Retinal pigment epithelial cell (primary cell): ENCODE measurements around the gene TCF7L2.

Experiments
- DNase-seq: peaks from one replicate; pipeline ENCODE4 v3.0.0-alpha.2; 2010; ENCODE audit warnings: low read depth
- H3K4me3 ChIP-seq: 2 replicates; pipeline ENCODE4 v1.5.1; 2011; ENCODE audit warnings: mild to moderate bottlenecking, low read length, control low read depth, moderate library complexity
- CTCF ChIP-seq: conservative IDR thresholded peaks from 2 replicates; pipeline ENCODE4 v1.5.1; 2011; ENCODE audit warnings: low read depth, low read length, control low read depth, inconsistent platforms

Gene TCF7L2

DNA sequence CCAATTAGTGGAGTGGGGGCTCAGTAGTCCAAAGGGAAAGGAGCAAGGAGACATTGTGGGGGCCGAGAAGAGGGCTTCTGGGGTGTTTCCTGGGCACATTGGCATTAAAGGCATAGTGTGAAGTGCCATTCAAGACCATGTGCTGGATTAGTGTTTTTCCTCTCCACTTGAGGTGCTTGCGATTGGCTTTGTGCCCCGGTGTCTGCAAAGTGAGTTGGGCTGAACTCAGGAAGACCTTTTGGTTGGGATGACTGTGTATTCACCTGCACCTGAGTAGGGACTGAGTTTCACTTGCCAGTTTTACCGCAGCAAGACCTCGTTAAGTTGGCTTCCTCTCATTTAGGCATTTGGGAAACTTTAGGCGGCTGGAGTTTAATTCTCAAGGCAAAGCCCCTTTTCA, 73.0 kb downstream of the TCF7L2 start:
- DNase-seq: no peak
- no peak for TF ChIP-seq CTCF
- no peak overlapping the region for H3K4me3 ChIP-seq

GRCh38 chr10:113024930-113025329, 74.9 kb downstream of the TCF7L2 start:
- DNase-seq: no peak
- no peak overlapping the region for H3K4me3 ChIP-seq
- TF ChIP-seq CTCF: no peak

GRCh38 chr10:113025487-113025886, 75.4 kb downstream of the TCF7L2 start:
- no peak for DNase-seq
- TF ChIP-seq CTCF: no peak
- H3K4me3 ChIP-seq: no peak overlapping the region

DNA sequence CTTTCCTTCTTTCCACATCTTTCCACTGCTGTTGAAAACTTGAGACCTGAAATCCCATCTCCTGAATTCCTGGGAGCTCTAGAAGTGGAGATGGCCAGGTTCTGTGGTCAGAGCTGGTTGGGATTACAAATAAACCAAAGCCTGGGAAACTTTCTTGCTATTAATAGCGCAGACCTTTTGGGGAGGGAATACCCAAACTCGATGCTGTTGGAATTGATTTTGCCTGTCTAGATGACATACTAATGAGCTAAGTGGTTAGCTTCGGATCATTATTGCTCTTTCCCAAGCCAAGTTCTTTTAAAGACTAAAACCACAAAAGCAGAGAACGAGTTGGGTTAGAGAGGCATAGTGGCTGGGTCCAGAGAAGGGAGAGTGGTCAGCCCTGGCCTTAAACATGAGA, 76.6 kb downstream of the TCF7L2 start:
- no peak for TF ChIP-seq CTCF
- DNase-seq: peak; percentile 64
- H3K4me3 ChIP-seq: no peak overlapping the region

DNA sequence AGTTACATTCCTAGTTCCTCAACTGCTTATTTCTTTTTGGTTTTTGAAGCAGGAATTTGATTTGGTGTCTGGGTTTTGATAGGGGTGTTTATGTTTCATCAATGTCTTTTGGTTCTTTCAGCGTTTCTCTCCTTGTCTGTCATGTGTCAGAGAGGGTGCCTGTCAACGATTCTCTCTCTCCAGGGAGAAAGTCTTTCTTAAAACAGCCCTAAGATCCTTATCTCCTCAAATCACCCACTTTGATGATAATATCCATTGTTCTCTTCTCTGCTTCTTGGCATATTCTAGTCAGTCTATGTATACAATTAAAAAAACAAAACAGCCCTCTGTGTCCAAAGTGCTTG, 77.2 kb downstream of the TCF7L2 start:
- TF ChIP-seq CTCF: no peak
- no peak overlapping the region for H3K4me3 ChIP-seq
- DNase-seq: no peak

DNA sequence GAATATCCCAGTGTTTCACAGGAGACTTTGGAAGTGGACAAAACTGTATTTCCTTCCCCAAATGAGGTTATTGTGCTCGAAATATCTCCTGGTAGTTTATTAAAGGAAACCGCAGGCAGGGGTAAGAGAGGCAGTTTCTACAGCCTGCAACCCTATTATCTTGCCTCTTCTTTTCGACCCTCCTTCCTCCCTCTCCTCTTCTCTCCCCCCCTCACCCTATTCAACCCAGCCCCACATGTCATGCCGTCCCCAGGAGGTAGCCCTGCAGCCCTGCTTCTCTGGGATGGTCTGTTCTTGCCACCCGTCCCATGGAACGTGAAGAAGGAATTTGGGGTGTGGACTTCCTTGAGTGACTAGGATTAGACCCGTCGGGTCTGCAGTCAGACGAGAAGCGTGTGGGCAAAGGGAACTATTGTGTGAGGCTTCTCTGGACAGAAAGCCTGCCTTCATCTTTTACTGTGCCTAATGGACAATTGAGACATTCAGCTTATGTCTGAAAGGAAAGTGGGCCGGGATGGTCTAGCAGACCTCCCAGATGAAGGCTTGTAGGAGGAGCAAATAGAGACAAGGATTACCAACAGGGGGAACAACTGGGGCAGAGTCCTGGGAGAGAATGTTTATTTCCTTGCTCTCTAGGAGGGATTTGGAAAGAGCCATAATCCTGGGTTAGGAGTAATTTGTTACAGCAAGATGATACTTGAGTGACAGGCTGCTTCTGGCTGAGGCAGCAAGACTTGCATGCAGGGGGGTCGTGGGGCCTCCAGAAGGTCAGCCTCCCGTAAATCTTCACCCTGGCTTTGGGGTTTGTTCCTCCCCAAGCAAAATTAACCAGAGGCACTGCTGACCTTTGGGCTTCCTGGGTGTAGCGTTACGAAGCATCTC, 77.8 kb downstream of the TCF7L2 start:
- no peak overlapping the region for H3K4me3 ChIP-seq
- DNase-seq: no peak
- TF ChIP-seq CTCF: no peak

DNA sequence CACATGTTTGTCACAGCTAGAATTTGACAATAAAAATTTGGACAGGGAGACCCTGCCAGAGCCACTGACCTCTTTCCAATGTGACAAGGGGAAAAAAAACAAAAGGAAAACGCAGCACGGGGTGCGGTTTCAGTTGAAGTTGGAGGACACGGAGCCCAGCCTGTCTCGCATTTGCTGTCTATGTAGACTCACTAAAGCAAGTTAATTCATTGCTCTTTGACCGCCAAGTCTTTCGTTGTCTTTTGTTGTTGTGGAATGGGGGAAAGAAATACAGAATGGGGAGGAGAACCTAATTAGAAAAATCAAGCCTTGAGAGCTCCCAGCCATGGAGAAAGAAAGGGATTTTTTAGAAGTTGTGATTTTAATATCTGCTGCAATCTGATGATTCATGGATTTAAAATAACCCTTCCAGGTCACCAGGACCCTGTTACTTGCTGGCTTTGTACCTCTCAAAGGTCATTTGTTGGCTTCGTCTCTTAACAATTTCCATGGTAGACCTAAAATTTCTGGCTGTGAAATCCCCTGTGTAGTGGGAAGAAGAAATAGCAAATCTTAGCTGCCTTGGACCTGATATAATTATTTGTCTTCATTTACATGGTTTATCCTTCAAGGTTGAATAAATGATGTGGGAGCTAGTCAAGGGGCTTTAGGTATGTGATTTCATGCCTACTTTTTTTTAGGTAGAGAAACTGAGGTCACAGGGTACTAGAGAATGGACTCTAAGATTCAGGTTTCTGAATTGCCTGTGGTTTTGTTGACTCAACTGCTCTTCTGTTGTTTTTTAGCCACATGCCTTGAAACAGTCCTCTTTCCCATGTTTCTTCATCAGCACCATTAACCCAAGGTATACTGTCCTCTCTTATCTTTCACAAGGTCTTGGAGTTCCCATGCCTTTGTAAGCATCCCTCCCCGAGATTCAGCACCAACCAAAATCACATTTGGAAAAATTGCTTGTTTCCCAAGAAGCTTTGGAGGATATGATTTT, 78.7 kb downstream of the TCF7L2 start:
- no peak overlapping the region for H3K4me3 ChIP-seq
- TF ChIP-seq CTCF: no peak
- no peak for DNase-seq
